Caco-2 (cell line): Measurements from ENCODE around the gene SHISAL2A. TPM values are rescaled to one million over a fixed set of nuclear protein-coding genes. Genes with fewer than 3 reads are reported as not detected.
"Not testable (repeated sequence)": the region's sequence is repeated elsewhere in the genome, so short reads cannot be mapped to it uniquely, and the experiment has no call there.

Experiments
- BruUV-seq: library from RNA; stranded (reverse); fragments of 400-500 nt; replicated peaks from 2 replicates; lab custom pipeline; 2021; lab: Mats Ljungman, UMichigan
- CTCF ChIA-PET: fragments of 300-600 bp; sonication (Branson Sonifier 250); formaldehyde crosslinking; loops from one replicate; lab custom pipeline; 2022; ENCODE audit warnings: antibody characterized with exemption; lab: Charles Lee
- POLR2A ChIA-PET: fragments of 300-600 bp; sonication (Branson Sonifier 250); formaldehyde crosslinking; loops from one replicate; lab custom pipeline; 2022; ENCODE audit warnings: antibody characterized with exemption; lab: Charles Lee
- DNase-seq, 2 experiments: peaks; one replicate each; pipeline versions ENCODE4 v3.0.0 to v3.0.0-alpha.2; 2020 to 2022
- H3K27me3 ChIP-seq: replicated peaks from 2 replicates; pipeline ENCODE4 v1.6.0; 2011; ENCODE audit warnings: low read length; ENCODE audit not compliant: control insufficient read depth, insufficient read depth
- H3K36me3 ChIP-seq: 2 replicates; pipeline ENCODE4 v1.5.1; 2011; ENCODE audit warnings: low read length; ENCODE audit not compliant: control insufficient read depth, insufficient read depth
- H3K4me1 ChIP-seq: fragments of 250-450 bp; sonication (Bioruptor Pico); 2 replicates; pipeline ENCODE4 v1.5.1; 2020; ENCODE audit warnings: mild to moderate bottlenecking
- H3K4me3 ChIP-seq: 2 replicates; pipeline ENCODE4 v1.5.1; 2011; ENCODE audit warnings: low read depth, mild to moderate bottlenecking, control low read depth, low read length
- H3K9me3 ChIP-seq: fragments of 250-450 bp; sonication (Bioruptor Pico); 2 replicates; pipeline ENCODE4 v1.5.1; 2020; ENCODE audit warnings: mild to moderate bottlenecking, moderate library complexity
- H3K27ac Mint-ChIP-seq: one replicate; pipeline ENCODE4 v1.8.0; 2022; ENCODE audit warnings: mixed read lengths; ENCODE audit not compliant: unreplicated experiment
- H3K27me3 Mint-ChIP-seq: one replicate; pipeline ENCODE4 v1.8.0; 2022; ENCODE audit warnings: mixed read lengths; ENCODE audit not compliant: insufficient read depth, unreplicated experiment
- H3K36me3 Mint-ChIP-seq: one replicate; pipeline ENCODE4 v1.8.0; 2022; ENCODE audit warnings: mild to moderate bottlenecking, mixed read lengths; ENCODE audit not compliant: insufficient read depth, unreplicated experiment
- H3K4me1 Mint-ChIP-seq: one replicate; pipeline ENCODE4 v1.8.0; 2022; ENCODE audit warnings: low read depth, mixed read lengths; ENCODE audit not compliant: unreplicated experiment
- H3K4me3 Mint-ChIP-seq: one replicate; pipeline ENCODE4 v1.8.0; 2022; ENCODE audit warnings: mild to moderate bottlenecking, moderate library complexity, mixed read lengths; ENCODE audit not compliant: unreplicated experiment
- H3K9me3 Mint-ChIP-seq: one replicate; pipeline ENCODE4 v1.8.0; 2022; ENCODE audit warnings: mixed read lengths; ENCODE audit not compliant: unreplicated experiment
- CTCF ChIP-seq, 2 experiments: fragments of 200-600 bp in 1 of 2; IDR thresholded peaks; 1 replicate in 1 of 2; 2 replicates in 1 of 2; pipeline versions ENCODE4 v1.5.1 to v1.8.0; 2011 to 2022; ENCODE audit warnings: antibody characterized with exemption in 1 of 2, control low read depth in 1 of 2, inconsistent platforms in 1 of 2, low read depth in 1 of 2, low read length in 1 of 2, mild to moderate bottlenecking in 1 of 2, moderate library complexity in 1 of 2; ENCODE audit not compliant: insufficient read depth in 1 of 2, severe bottlenecking in 1 of 2, unreplicated experiment in 1 of 2
- intact Hi-C: fragments of 100-400 bp; cut with micrococcal nuclease; formaldehyde crosslinking; loops from one replicate; pipeline ENCODE4 v1.10.0; 2022; ENCODE audit not compliant: unreplicated experiment
- total RNA-seq: library from RNA; stranded (reverse); gene quantifications from 2 replicates; pipeline ENCODE4 v1.2.3, GENCODE V29; 2022

Gene SHISAL2A
- total RNA-seq, 1 experiment from 2014 or later = 3.7 TPM

GRCh38 chr1:52683367-52683940 lies 50.5 kb downstream of the SHISAL2A start:
- Histone ChIP-seq H3K27me3 (no peaks in the 10 kb centered on the region), H3K36me3 (no peaks in the 10 kb centered on the region), H3K4me3 (no peak overlapping the region), H3K9me3 (no peaks in the 10 kb centered on the region), H3K4me1 (no peaks in the 10 kb centered on the region)
- no TSS peak for BruUV-seq
- Mint-ChIP-seq H3K36me3 (peaks cover 35% of the 10 kb centered on the region), H3K27ac (peak overlapping the region; percentile 67), H3K9me3 (no peaks in the 10 kb centered on the region), H3K4me3 (no peak overlapping the region), H3K4me1 (peaks cover 6% of the 10 kb centered on the region), H3K27me3 (no peaks in the 10 kb centered on the region)
- no peak for TF ChIP-seq CTCF (IDR thresholded peaks at IDR 0.05; ENCODE audit: insufficient read depth in 1 of 2, low read depth in 1 of 2, low read length in 1 of 2, severe bottlenecking in 1 of 2, unreplicated experiment in 1 of 2)
- ChIA-PET POLR2A (no interaction called here), CTCF (no interaction called here)
- intact Hi-C loops = no loop called here
- DNase-seq = no peak

GRCh38 chr1:52684545-52684944 lies 51.6 kb downstream of the SHISAL2A start:
- intact Hi-C loops = no loop called here
- no peaks in the 10 kb centered on the region for H3K4me1 ChIP-seq
- DNase-seq = no peak
- Mint-ChIP-seq H3K4me3 (no peak overlapping the region), H3K27ac (no peak overlapping the region), H3K27me3 (no peaks in the 10 kb centered on the region), H3K36me3 (peaks cover 39% of the 10 kb centered on the region), H3K4me1 (peaks cover 6% of the 10 kb centered on the region), H3K9me3 (no peaks in the 10 kb centered on the region)
- ChIA-PET CTCF (no interaction called here), POLR2A (no interaction called here)
- H3K4me3 ChIP-seq = no peak overlapping the region
- H3K9me3 ChIP-seq = no peaks in the 10 kb centered on the region
- BruUV-seq = no TSS peak
- TF ChIP-seq CTCF (IDR thresholded peaks at IDR 0.05; ENCODE audit: insufficient read depth in 1 of 2, low read depth in 1 of 2, low read length in 1 of 2, severe bottlenecking in 1 of 2, unreplicated experiment in 1 of 2) = no peak
- no peaks in the 10 kb centered on the region for H3K27me3 ChIP-seq
- no peaks in the 10 kb centered on the region for H3K36me3 ChIP-seq

GRCh38 chr1:52686261-52686751 lies 53.3 kb downstream of the SHISAL2A start:
- peak; percentile 62 to 81 for TF ChIP-seq CTCF (IDR thresholded peaks at IDR 0.05; ENCODE audit: insufficient read depth in 1 of 2, low read depth in 1 of 2, low read length in 1 of 2, severe bottlenecking in 1 of 2, unreplicated experiment in 1 of 2)
- not testable (repeated sequence) for H3K36me3 ChIP-seq, H3K4me3 ChIP-seq, BruUV-seq, H3K9me3 ChIP-seq, H3K27ac Mint-ChIP-seq, H3K4me3 Mint-ChIP-seq, H3K27me3 ChIP-seq, H3K4me1 Mint-ChIP-seq, H3K9me3 Mint-ChIP-seq, H3K27me3 Mint-ChIP-seq, H3K4me1 ChIP-seq
- intact Hi-C loops = loop anchor here (5.0 kb wide), 1 partner anchor 284 kb away; the partner anchor contains the start of genes ORC1 and PRPF38A
- ChIA-PET CTCF (interaction anchor here (0.5 to 1.5 kb wide), 8 partner anchors 8 to 282 kb away, joined by 3 to 6 read pairs (median 4); partner anchors contain the start of genes ECHDC2, ORC1, PRPF38A and ZYG11A), POLR2A (interaction anchor here (0.6 kb wide), 1 partner anchor 46 kb away, joined by 3 read pairs; no protein-coding TSS in a partner anchor)
- DNase-seq = peak; percentile 45 to 66
- H3K36me3 Mint-ChIP-seq = peaks cover 48% of the 10 kb centered on the region
